Measurements from ENCODE around the gene PHGDH. TPM values are rescaled to one million over a fixed set of nuclear protein-coding genes. Genes with fewer than 3 reads are reported as not detected.

The PHGDH gene
- total and polyA plus RNA-seq, 2 of the 13 experiments (the other 11 are each of a cell fraction or from before 2014, with no cell fraction given), result 95.8 to 133 TPM

- peaks cover 66% of the 10 kb centered on the region for H3K4me1 ChIP-seq (ENCODE audit: insufficient read depth, low read length)
- no peaks in the 10 kb centered on the region for H3K79me2 ChIP-seq (ENCODE audit: insufficient read depth, low read length)
- no TSS peak for BruUV-seq (replicated peaks)
- FAIRE-seq (peak; percentile 54), ATAC-seq (peak; percentile 85), DNase-seq (ENCODE audit: low spot score) (no peak)
- no peak overlapping the region; a peak in 1 of 6 replicates for H3K4me3 ChIP-seq (replicated peaks in 1 of 3; ENCODE audit: insufficient read depth in 1 of 3, low read depth in 2 of 3, low read length in 3 of 3)
- no peak overlapping the region; the same call in 1 of the 2 replicates for H3K9ac ChIP-seq (ENCODE audit: insufficient read depth, low read depth, low read length)
- no peaks in the 10 kb centered on the region for H4K20me1 ChIP-seq (ENCODE audit: insufficient read depth, low read length)
- peak overlapping the region; percentile 56 for H3K27ac ChIP-seq (ENCODE audit: extremely low read length, insufficient read depth, low read length)
- WGBS (ENCODE audit: low lambda C conversion rate), result 10% methylated on average over 9 of the region's 9 CpGs
- no peaks in the 10 kb centered on the region for H3K9me3 ChIP-seq (ENCODE audit: low read length)
- H3K4me2 ChIP-seq (ENCODE audit: low read depth, low read length), result peak overlapping the region; percentile 65
- no peaks in the 10 kb centered on the region for H3K27me3 ChIP-seq (ENCODE audit: control insufficient read depth in 1 of 2, insufficient read depth in 2 of 2, low read length in 2 of 2)
- intact Hi-C loops (cut with micrococcal nuclease; ENCODE audit: unreplicated experiment) (no loop called here), in situ Hi-C loops (cut with HindIII; ENCODE audit: extremely low pct_ligation_motif_present, low pct_unique_long_range_greater_than_20kb) (no loop called here)
- no peak overlapping the region for H2AFZ ChIP-seq (ENCODE audit: low read length)
- ChIA-PET POLR2A (interaction anchor here (2.0 kb wide), 1 partner anchor 10 kb away, joined by 6 read pairs; no protein-coding TSS in a partner anchor), CTCF (ENCODE audit: low intra/inter-chr PET ratio, low total read pairs) (no interaction called here)
- H3K36me3 ChIP-seq (replicated peaks in 1 of 2; ENCODE audit: control insufficient read depth in 1 of 2, insufficient read depth in 2 of 2, low read length in 2 of 2), result no peaks in the 10 kb centered on the region
- TF ChIP-seq SOX5 (CRISPR knock-in tag; IDR thresholded peaks at IDR 0.05; ENCODE audit: borderline replicate concordance), result peak; percentile 65; the same call in 1 of the 2 replicates
- peak; percentile 44; the same call in 1 of the 2 replicates for TF ChIP-seq FOXO1 (CRISPR knock-in tag; IDR thresholded peaks at IDR 0.05)
- no peak for TF ChIP-seq SOX6 (IDR thresholded peaks at IDR 0.05)
- TF ChIP-seq SOX6 (CRISPR knock-in tag; IDR thresholded peaks at IDR 0.05), result peak; percentile 80
- no peak for TF ChIP-seq ZIK1 (CRISPR knock-in tag; IDR thresholded peaks at IDR 0.05; ENCODE audit: borderline replicate concordance, low read depth)
- peak; percentile 49 for TF ChIP-seq FOXA3 (CRISPR knock-in tag; IDR thresholded peaks at IDR 0.05)
- peak; percentile 32; the same call in 1 of the 2 replicates for TF ChIP-seq NR2F6 (IDR thresholded peaks at IDR 0.05)
- 0 out of 2 replicates have a peak, but pooled peaks have one; percentile 29 for TF ChIP-seq NR2F6 (CRISPR knock-in tag; IDR thresholded peaks at IDR 0.05)
- TF ChIP-seq HNF4A (CRISPR knock-in tag; IDR thresholded peaks at IDR 0.05), result peak; percentile 66
- TF ChIP-seq, protein P1, sequence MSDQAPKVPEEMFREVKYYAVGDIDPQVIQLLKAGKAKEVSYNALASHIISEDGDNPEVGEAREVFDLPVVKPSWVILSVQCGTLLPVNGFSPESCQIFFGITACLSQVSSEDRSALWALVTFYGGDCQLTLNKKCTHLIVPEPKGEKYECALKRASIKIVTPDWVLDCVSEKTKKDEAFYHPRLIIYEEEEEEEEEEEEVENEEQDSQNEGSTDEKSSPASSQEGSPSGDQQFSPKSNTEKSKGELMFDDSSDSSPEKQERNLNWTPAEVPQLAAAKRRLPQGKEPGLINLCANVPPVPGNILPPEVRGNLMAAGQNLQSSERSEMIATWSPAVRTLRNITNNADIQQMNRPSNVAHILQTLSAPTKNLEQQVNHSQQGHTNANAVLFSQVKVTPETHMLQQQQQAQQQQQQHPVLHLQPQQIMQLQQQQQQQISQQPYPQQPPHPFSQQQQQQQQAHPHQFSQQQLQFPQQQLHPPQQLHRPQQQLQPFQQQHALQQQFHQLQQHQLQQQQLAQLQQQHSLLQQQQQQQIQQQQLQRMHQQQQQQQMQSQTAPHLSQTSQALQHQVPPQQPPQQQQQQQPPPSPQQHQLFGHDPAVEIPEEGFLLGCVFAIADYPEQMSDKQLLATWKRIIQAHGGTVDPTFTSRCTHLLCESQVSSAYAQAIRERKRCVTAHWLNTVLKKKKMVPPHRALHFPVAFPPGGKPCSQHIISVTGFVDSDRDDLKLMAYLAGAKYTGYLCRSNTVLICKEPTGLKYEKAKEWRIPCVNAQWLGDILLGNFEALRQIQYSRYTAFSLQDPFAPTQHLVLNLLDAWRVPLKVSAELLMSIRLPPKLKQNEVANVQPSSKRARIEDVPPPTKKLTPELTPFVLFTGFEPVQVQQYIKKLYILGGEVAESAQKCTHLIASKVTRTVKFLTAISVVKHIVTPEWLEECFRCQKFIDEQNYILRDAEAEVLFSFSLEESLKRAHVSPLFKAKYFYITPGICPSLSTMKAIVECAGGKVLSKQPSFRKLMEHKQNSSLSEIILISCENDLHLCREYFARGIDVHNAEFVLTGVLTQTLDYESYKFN (CRISPR knock-in tag; conservative IDR thresholded peaks at IDR 0.05), result peak; percentile 89
- TF ChIP-seq ZNF263 (CRISPR knock-in tag; IDR thresholded peaks at IDR 0.05), result no peak
- TF ChIP-seq, protein P2, sequence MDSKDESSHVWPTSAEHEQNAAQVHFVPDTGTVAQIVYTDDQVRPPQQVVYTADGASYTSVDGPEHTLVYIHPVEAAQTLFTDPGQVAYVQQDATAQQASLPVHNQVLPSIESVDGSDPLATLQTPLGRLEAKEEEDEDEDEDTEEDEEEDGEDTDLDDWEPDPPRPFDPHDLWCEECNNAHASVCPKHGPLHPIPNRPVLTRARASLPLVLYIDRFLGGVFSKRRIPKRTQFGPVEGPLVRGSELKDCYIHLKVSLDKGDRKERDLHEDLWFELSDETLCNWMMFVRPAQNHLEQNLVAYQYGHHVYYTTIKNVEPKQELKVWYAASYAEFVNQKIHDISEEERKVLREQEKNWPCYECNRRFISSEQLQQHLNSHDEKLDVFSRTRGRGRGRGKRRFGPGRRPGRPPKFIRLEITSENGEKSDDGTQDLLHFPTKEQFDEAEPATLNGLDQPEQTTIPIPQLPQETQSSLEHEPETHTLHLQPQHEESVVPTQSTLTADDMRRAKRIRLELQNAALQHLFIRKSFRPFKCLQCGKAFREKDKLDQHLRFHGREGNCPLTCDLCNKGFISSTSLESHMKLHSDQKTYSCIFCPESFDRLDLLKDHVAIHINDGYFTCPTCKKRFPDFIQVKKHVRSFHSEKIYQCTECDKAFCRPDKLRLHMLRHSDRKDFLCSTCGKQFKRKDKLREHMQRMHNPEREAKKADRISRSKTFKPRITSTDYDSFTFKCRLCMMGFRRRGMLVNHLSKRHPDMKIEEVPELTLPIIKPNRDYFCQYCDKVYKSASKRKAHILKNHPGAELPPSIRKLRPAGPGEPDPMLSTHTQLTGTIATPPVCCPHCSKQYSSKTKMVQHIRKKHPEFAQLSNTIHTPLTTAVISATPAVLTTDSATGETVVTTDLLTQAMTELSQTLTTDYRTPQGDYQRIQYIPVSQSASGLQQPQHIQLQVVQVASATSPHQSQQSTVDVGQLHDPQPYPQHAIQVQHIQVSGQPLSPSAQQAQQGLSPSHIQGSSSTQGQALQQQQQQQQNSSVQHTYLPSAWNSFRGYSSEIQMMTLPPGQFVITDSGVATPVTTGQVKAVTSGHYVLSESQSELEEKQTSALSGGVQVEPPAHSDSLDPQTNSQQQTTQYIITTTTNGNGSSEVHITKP (CRISPR knock-in tag; IDR thresholded peaks at IDR 0.05; ENCODE audit: low read depth), result no peak
- TF ChIP-seq, protein P3, sequence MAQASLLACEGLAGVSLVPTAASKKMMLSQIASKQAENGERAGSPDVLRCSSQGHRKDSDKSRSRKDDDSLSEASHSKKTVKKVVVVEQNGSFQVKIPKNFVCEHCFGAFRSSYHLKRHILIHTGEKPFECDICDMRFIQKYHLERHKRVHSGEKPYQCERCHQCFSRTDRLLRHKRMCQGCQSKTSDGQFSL (CRISPR knock-in tag; IDR thresholded peaks at IDR 0.05), result no peak
- TF ChIP-seq ZNF652 (CRISPR knock-in tag; IDR thresholded peaks at IDR 0.05; ENCODE audit: borderline replicate concordance, low read depth), result peak; percentile 83
- TF ChIP-seq NFKB2 (CRISPR knock-in tag; IDR thresholded peaks at IDR 0.05; ENCODE audit: borderline replicate concordance), result no peak
- TF ChIP-seq MXD4 (CRISPR knock-in tag; IDR thresholded peaks at IDR 0.05), result no peak
- no peak for TF ChIP-seq NFE2L2 (IDR thresholded peaks at IDR 0.05; ENCODE audit: low read length)
- no peak for TF ChIP-seq MYNN (CRISPR knock-in tag; IDR thresholded peaks at IDR 0.05; ENCODE audit: low read depth)
- TF ChIP-seq ZNF431 (CRISPR knock-in tag; IDR thresholded peaks at IDR 0.05; ENCODE audit: borderline replicate concordance, low read depth), result no peak
Observed at GRCh38 chr1:119790451-119791198, 78.9 kb downstream of the PHGDH start.

Data from HepG2 (cell line).